Mesodermal cell (in vitro differentiated cells): ENCODE results near the gene MT2A.

Source experiments
- H3K27ac ChIP-seq: 2 replicates; pipeline ENCODE4 v1.7.0; 2013; ENCODE audit warnings: mild to moderate bottlenecking, low read depth, low read length, moderate library complexity; ENCODE audit not compliant: severe bottlenecking
- H3K36me3 ChIP-seq: 2 replicates; pipeline ENCODE4 v1.7.1; 2013; ENCODE audit warnings: mild to moderate bottlenecking, low read length, moderate library complexity; ENCODE audit not compliant: control insufficient read depth, insufficient read depth
- H3K4me1 ChIP-seq: one replicate; pipeline ENCODE4 v1.7.1; 2013; ENCODE audit warnings: mild to moderate bottlenecking, low read length; ENCODE audit not compliant: insufficient read depth, control insufficient read depth, poor library complexity, severe bottlenecking
- H3K4me3 ChIP-seq: 2 replicates; pipeline ENCODE4 v1.7.0; 2013; ENCODE audit warnings: low read length, control low read depth, mild to moderate bottlenecking; ENCODE audit not compliant: insufficient read depth, poor library complexity, severe bottlenecking; ENCODE audit errors: extremely low read depth
- H3K9me3 ChIP-seq: 2 replicates; pipeline ENCODE4 v1.7.1; 2013; ENCODE audit warnings: mild to moderate bottlenecking, low read length, moderate library complexity; ENCODE audit not compliant: control insufficient read depth
- WGBS, 2 experiments: methylation state at CpG; one replicate each; pipeline ENCODE4 v1.1.5; 2013; ENCODE audit warnings: missing lambda C conversion rate in 2 of 2; ENCODE audit not compliant: insufficient coverage in 2 of 2; 5-methylcytosine and 5-hydroxymethylcytosine counted together

MT2A gene

GRCh38 chr16:56600398-56600999, 7.9 kb upstream of the MT2A start:
- H3K4me1 ChIP-seq = no peaks in the 10 kb centered on the region
- no peak overlapping the region for H3K27ac ChIP-seq
- H3K4me3 ChIP-seq = no peak overlapping the region
- no peaks in the 10 kb centered on the region for H3K36me3 ChIP-seq
- 41 to 54% methylated on average over 5 to 8 of the region's 8 CpGs for WGBS, 2 experiments
- no peaks in the 10 kb centered on the region for H3K9me3 ChIP-seq

- no peak overlapping the region for H3K4me3 ChIP-seq
- WGBS, 2 experiments = 51 to 68% methylated on average over 4 to 8 of the region's 9 CpGs
- no peak overlapping the region for H3K27ac ChIP-seq
- peaks cover 3% of the 10 kb centered on the region for H3K4me1 ChIP-seq
- no peaks in the 10 kb centered on the region for H3K36me3 ChIP-seq
- H3K9me3 ChIP-seq = no peaks in the 10 kb centered on the region
These were observed 7.1 kb upstream of the MT2A start for GRCh38 chr16:56601325-56601724.

GRCh38 chr16:56603589-56603988, 4.8 kb upstream of the MT2A start:
- H3K27ac ChIP-seq = no peak overlapping the region
- no peaks in the 10 kb centered on the region for H3K9me3 ChIP-seq
- no peaks in the 10 kb centered on the region for H3K36me3 ChIP-seq
- H3K4me3 ChIP-seq = no peak overlapping the region
- 37 to 51% methylated on average over 3 to 4 of the region's 4 CpGs for WGBS, 2 experiments
- H3K4me1 ChIP-seq = peaks cover 21% of the 10 kb centered on the region

- no peak overlapping the region for H3K27ac ChIP-seq
- H3K9me3 ChIP-seq = no peaks in the 10 kb centered on the region
- WGBS, 2 experiments = 93 to 95% methylated on average over 2 to 4 of the region's 4 CpGs
- H3K4me1 ChIP-seq = peaks cover 30% of the 10 kb centered on the region
- no peaks in the 10 kb centered on the region for H3K36me3 ChIP-seq
- H3K4me3 ChIP-seq = no peak overlapping the region
These were observed 3.4 kb upstream of the MT2A start for GRCh38 chr16:56604966-56605365.

GRCh38 chr16:56605475-56605874, 2.9 kb upstream of the MT2A start:
- no peak overlapping the region for H3K27ac ChIP-seq
- H3K4me1 ChIP-seq = peaks cover 35% of the 10 kb centered on the region
- H3K4me3 ChIP-seq = no peak overlapping the region
- H3K9me3 ChIP-seq = no peaks in the 10 kb centered on the region
- H3K36me3 ChIP-seq = no peaks in the 10 kb centered on the region
- WGBS, 2 experiments = 80% methylated on average over 1 of the region's 1 CpG; no CpG with 5 or more reads in 1 of the 2 experiments

- Histone ChIP-seq H3K4me1 (peaks cover 39% of the 10 kb centered on the region), H3K4me3 (no peak overlapping the region), H3K27ac (no peak overlapping the region), H3K9me3 (no peaks in the 10 kb centered on the region), H3K36me3 (no peaks in the 10 kb centered on the region)
- WGBS, 2 experiments = 88 to 96% methylated on average over 3 of the region's 3 CpGs
These were observed 2.3 kb upstream of the MT2A start for GRCh38 chr16:56606071-56606475.

- Histone ChIP-seq H3K27ac (peak overlapping the region; percentile 71), H3K4me3 (no peak overlapping the region), H3K9me3 (no peaks in the 10 kb centered on the region), H3K36me3 (no peaks in the 10 kb centered on the region), H3K4me1 (peaks cover 39% of the 10 kb centered on the region)
- WGBS, 2 experiments = 93 to 97% methylated on average over 5 to 7 of the region's 8 CpGs
These were observed 1.8 kb upstream of the MT2A start for GRCh38 chr16:56606476-56607108.

- H3K27ac ChIP-seq = peak overlapping the region; percentile 71
- 62 to 75% methylated on average over 10 of the region's 14 CpGs for WGBS, 2 experiments
These were observed 1.2 kb upstream of the MT2A start for GRCh38 chr16:56607109-56607618.

GRCh38 chr16:56607675-56608042, 725 bp upstream of the MT2A start:
- Histone ChIP-seq H3K27ac (peak overlapping the region; percentile 71), H3K36me3 (no peaks in the 10 kb centered on the region), H3K9me3 (no peaks in the 10 kb centered on the region), H3K4me1 (peaks cover 39% of the 10 kb centered on the region), H3K4me3 (peak overlapping the region; percentile 42)
- 80% methylated on average over 2 of the region's 2 CpGs; no CpG with 5 or more reads in 1 of the 2 experiments for WGBS, 2 experiments

More at GRCh38 chr16:56607109-56607618, 1.2 kb upstream of the MT2A start:
- Histone ChIP-seq H3K4me3 (no peak overlapping the region), H3K9me3 (no peaks in the 10 kb centered on the region), H3K36me3 (no peaks in the 10 kb centered on the region), H3K4me1 (peaks cover 39% of the 10 kb centered on the region)

- no peaks in the 10 kb centered on the region for H3K9me3 ChIP-seq
- WGBS, 2 experiments = 2 to 4% methylated on average over 14 to 17 of the region's 21 CpGs
- H3K27ac ChIP-seq = peak overlapping the region; percentile 61
- peaks cover 39% of the 10 kb centered on the region for H3K4me1 ChIP-seq
- peak overlapping the region; percentile 42 for H3K4me3 ChIP-seq
- no peaks in the 10 kb centered on the region for H3K36me3 ChIP-seq
These were observed 585 bp downstream of the MT2A start for GRCh38 chr16:56608876-56609462.
